Vagina (tissue), 2 donors: ENCODE measurements around the gene HINT3.

Experiments
- CTCF ChIP-seq, 3 experiments: fragments of 450-650 bp in 2 of 3; fragments of 200-600 bp in 1 of 3; sonication (generic) in 1 of 3; IDR thresholded peaks; one replicate each; pipeline ENCODE4 v1.5.1; 2017 to 2019; ENCODE audit warnings: antibody characterized with exemption in 3 of 3, mild to moderate bottlenecking in 2 of 3, moderate library complexity in 2 of 3
- POLR2A ChIP-seq, 2 donors: fragments of 450-650 bp; IDR thresholded peaks; one replicate each; pipeline ENCODE4 v1.6.1; 2017; ENCODE audit warnings: antibody characterized with exemption in 2 of 2, mild to moderate bottlenecking in 2 of 2, moderate library complexity in 2 of 2
- POLR2AphosphoS5 ChIP-seq, 2 donors: sonication (generic); formaldehyde crosslinking; IDR thresholded peaks; one replicate each; pipeline ENCODE4 v1.9.0; 2017; ENCODE audit warnings: antibody characterized with exemption in 2 of 2, mild to moderate bottlenecking in 2 of 2, low read depth in 1 of 2; ENCODE audit not compliant: insufficient read depth in 1 of 2

- TF ChIP-seq CTCF (IDR thresholded peaks at IDR 0.05) (no peak), POLR2A (IDR thresholded peaks at IDR 0.05) (no peak), POLR2AphosphoS5 (IDR thresholded peaks at IDR 0.05; ENCODE audit: insufficient read depth in 1 of 2, low read depth in 1 of 2) (no peak)
These were observed 17.5 kb upstream of the HINT3 start for GRCh38 chr6:125939026-125939425.
